GM12878 (cell line): ENCODE measurements around the gene JOSD2. TPM values are rescaled to one million over a fixed set of nuclear protein-coding genes. Genes with fewer than 3 reads are reported as not detected.
A peak's percentile ranks its signal among the peaks of the same experiment; 100 is the strongest.

ENCODE experiments used
- ATAC-seq: fragments of 200-7000 bp; cut with Tn5 transposase; 3 replicates; pipeline ENCODE4 v1.9.1; 2020; ENCODE audit warnings: mild to moderate bottlenecking, moderate library complexity
- BruUV-seq: library from RNA; stranded (reverse); fragments of 400-500 nt; replicated peaks from 2 replicates; lab custom pipeline; 2021; lab: Mats Ljungman, UMichigan
- CTCF ChIA-PET: fragments of 300-600 bp; sonication (Branson Sonifier 250); formaldehyde crosslinking; extraction: SDS; loops from one replicate; lab custom pipeline; 2021; ENCODE audit warnings: inconsistent platforms; lab: Yijun Ruan, JAX
- POLR2A ChIA-PET: fragments of 350-600 bp; formaldehyde crosslinking; extraction: SDS; loops from one replicate; lab custom pipeline; 2021; ENCODE audit warnings: inconsistent platforms; lab: Charles Lee
- RAD21 ChIA-PET: fragments of 300-600 bp; sonication (Branson Sonifier 250); formaldehyde crosslinking; loops from one replicate; lab custom pipeline; 2023; ENCODE audit warnings: antibody characterized with exemption; ENCODE audit not compliant: unreplicated experiment; lab: Charles Lee
- SMC1A ChIA-PET: fragments of 300-600 bp; sonication (Branson Sonifier 250); formaldehyde crosslinking; loops from one replicate; lab custom pipeline; 2023; ENCODE audit not compliant: unreplicated experiment, uncharacterized antibody; lab: Charles Lee
- DNase-seq: peaks from one replicate; pipeline ENCODE4 v3.0.0-alpha.2; 2011; ENCODE audit warnings: low read depth, low spot score
- FAIRE-seq: peaks from 3 replicates; lab custom pipeline; 2011; peaks lifted over from hg19 to GRCh38; lab: Jason Lieb, UNC
- H2AFZ ChIP-seq: 2 replicates; pipeline ENCODE4 v1.6.0; 2011; ENCODE audit warnings: low read depth, low read length, control low read depth; ENCODE audit not compliant: control insufficient read depth
- H3K27ac ChIP-seq: 2 replicates; pipeline ENCODE4 v1.5.1; 2011; ENCODE audit warnings: control low read depth; ENCODE audit not compliant: control insufficient read depth, insufficient read depth
- H3K27me3 ChIP-seq, 2 experiments: replicated peaks in 1 of 2; 2 replicates each; pipeline versions ENCODE4 v1.6.0 to v1.6.1; 2011; ENCODE audit warnings: low read length in 1 of 2; ENCODE audit not compliant: control insufficient read depth in 2 of 2, insufficient read depth in 2 of 2
- H3K36me3 ChIP-seq, 2 experiments: 2 replicates each; pipeline ENCODE4 v1.5.1; 2011; ENCODE audit warnings: low read length in 1 of 2; ENCODE audit not compliant: control insufficient read depth in 2 of 2, insufficient read depth in 2 of 2
- H3K4me1 ChIP-seq: 2 replicates; pipeline ENCODE4 v1.6.1; 2011; ENCODE audit warnings: mild to moderate bottlenecking, low read length, moderate library complexity, mixed read lengths; ENCODE audit not compliant: control insufficient read depth, insufficient read depth
- H3K4me2 ChIP-seq: 2 replicates; pipeline ENCODE4 v1.6.0; 2011; ENCODE audit warnings: control low read depth; ENCODE audit not compliant: control insufficient read depth, insufficient read depth
- H3K4me3 ChIP-seq: fragments of 200-600 bp; sonication (generic); 2 replicates; pipeline ENCODE4 v1.5.1; 2016
- H3K79me2 ChIP-seq: 2 replicates; pipeline ENCODE4 v1.6.0; 2011; ENCODE audit warnings: low read length; ENCODE audit not compliant: control insufficient read depth, insufficient read depth
- H3K9ac ChIP-seq: 2 replicates; pipeline ENCODE4 v1.8.0; 2011; ENCODE audit warnings: low read length, control low read depth, mixed read lengths; ENCODE audit not compliant: control insufficient read depth, insufficient read depth
- H3K9me3 ChIP-seq: replicated peaks from 3 replicates; pipeline ENCODE4 v1.5.1; 2011; ENCODE audit warnings: mild to moderate bottlenecking, low read length; ENCODE audit not compliant: control insufficient read depth, insufficient read depth
- H4K20me1 ChIP-seq: 2 replicates; pipeline ENCODE4 v1.6.0; 2011; ENCODE audit not compliant: control insufficient read depth, insufficient read depth
- ASH2L ChIP-seq: fragments of 300-600, 200-600 bp; sonication (generic); IDR thresholded peaks from 2 replicates; pipeline ENCODE4 v1.6.1; 2017; ENCODE audit warnings: low read depth, mild to moderate bottlenecking, borderline replicate concordance
- CBX5 ChIP-seq: sonication (generic); IDR thresholded peaks from 2 replicates; pipeline ENCODE4 v1.6.1; 2016; ENCODE audit warnings: low read depth, moderate library complexity, mild to moderate bottlenecking, inconsistent platforms
- CHD2 ChIP-seq: IDR thresholded peaks from 2 replicates; pipeline ENCODE4 v1.6.1; 2011; ENCODE audit warnings: low read depth, low read length, improper control_type of control experiment, borderline replicate concordance
- KAT2A ChIP-seq: conservative IDR thresholded peaks from 2 replicates; pipeline ENCODE4 v1.6.1; 2011; ENCODE audit warnings: low read depth, low read length; ENCODE audit not compliant: control insufficient read depth
- KDM1A ChIP-seq: fragments of 200-600 bp; sonication (generic); IDR thresholded peaks from 2 replicates; pipeline ENCODE4 v1.6.1; 2016; ENCODE audit warnings: borderline replicate concordance
- MTA3 ChIP-seq: IDR thresholded peaks from 2 replicates; pipeline ENCODE4 v1.6.1; 2012; ENCODE audit warnings: low read length, inconsistent platforms, borderline replicate concordance
- NFIC ChIP-seq: IDR thresholded peaks from 2 replicates; pipeline ENCODE4 v1.6.1; 2012; ENCODE audit warnings: low read depth, mild to moderate bottlenecking, inconsistent platforms, low read length, moderate library complexity
- PAX5 ChIP-seq: IDR thresholded peaks from 2 replicates; pipeline ENCODE4 v1.6.1; 2011; ENCODE audit warnings: low read depth, low read length, borderline replicate concordance
- PML ChIP-seq: IDR thresholded peaks from 2 replicates; pipeline ENCODE4 v1.6.1; 2012; ENCODE audit warnings: low read length, inconsistent platforms
- POLR2A ChIP-seq: IDR thresholded peaks from 2 replicates; pipeline ENCODE4 v1.6.1; 2011; ENCODE audit warnings: low read depth, mild to moderate bottlenecking, low read length
- RCOR1 ChIP-seq: conservative IDR thresholded peaks from 2 replicates; pipeline ENCODE4 v1.6.1; 2012; ENCODE audit warnings: low read depth, low read length, improper control_type of control experiment
- RFX5 ChIP-seq: IDR thresholded peaks from 2 replicates; pipeline ENCODE4 v1.6.1; 2011; ENCODE audit warnings: low read depth, low read length, improper control_type of control experiment
- SMAD1 ChIP-seq: fragments of 450-650 bp; IDR thresholded peaks from 2 replicates; pipeline ENCODE4 v1.6.1; 2018; ENCODE audit warnings: mild to moderate bottlenecking, low read depth; ENCODE audit not compliant: partially characterized antibody
- SMAD5 ChIP-seq: IDR thresholded peaks from 2 replicates; pipeline ENCODE4 v1.6.1; 2016; ENCODE audit warnings: antibody characterized with exemption, low read depth
- SMARCA5 ChIP-seq: fragments of 450-650 bp; IDR thresholded peaks from 2 replicates; pipeline ENCODE4 v1.6.1; 2017; ENCODE audit warnings: mild to moderate bottlenecking
- TCF12 ChIP-seq: IDR thresholded peaks from 2 replicates; pipeline ENCODE4 v1.6.1; 2011; ENCODE audit warnings: low read depth, mild to moderate bottlenecking, low read length
- ZNF217 ChIP-seq: fragments of 450-650 bp; IDR thresholded peaks from 2 replicates; pipeline ENCODE4 v1.6.1; 2017; ENCODE audit warnings: antibody characterized with exemption, mild to moderate bottlenecking
- ZNF622 ChIP-seq: fragments of 450-650 bp; IDR thresholded peaks from 2 replicates; pipeline ENCODE4 v1.6.1; 2017; ENCODE audit warnings: mild to moderate bottlenecking, inconsistent platforms
- WGBS: methylation state at CpG from one replicate; pipeline ENCODE4 v1.1.6; 2016; ENCODE audit warnings: low lambda C conversion rate; ENCODE audit not compliant: insufficient replicate concordance, insufficient coverage; ENCODE audit errors: missing lambda C conversion rate; 5-methylcytosine and 5-hydroxymethylcytosine counted together
- in situ Hi-C: fragments of 300-500 bp; cut with MboI; formaldehyde crosslinking; loops from 9 replicates; pipeline ENCODE4 v1.14.3; 2018; ENCODE audit warnings: mixed read lengths
- intact Hi-C: fragments of 100-400 bp; cut with micrococcal nuclease; formaldehyde crosslinking; loops from one replicate; pipeline ENCODE4 v1.14.2; 2022; ENCODE audit not compliant: unreplicated experiment
- polyA plus RNA-seq, 11 experiments: library from polyadenylated mRNA; depleted of rRNA in 4 of 11; unstranded in 6 of 11; stranded (reverse) in 5 of 11; fragments of >200 nt; fragmentation: Nextera tagmentation in 4 of 11; fragmentation: Illumina TruSeq in 1 of 11; extraction: Ambion mirVana in 4 of 11; extraction: Trizol in 1 of 11; gene quantifications; 1 replicate in 1 of 11; 2 replicates in 10 of 11; pipeline versions ENCODE4 v1.2.1 to v1.2.3, GENCODE V29; 2011 to 2016; ENCODE audit warnings: inconsistent platforms in 2 of 11, missing spikeins in 2 of 11, low read depth in 1 of 11
- total RNA-seq, 4 experiments: library from RNA; depleted of rRNA in 3 of 4; stranded (reverse); fragments of >200 nt in 3 of 4; fragmentation: Illumina TruSeq in 1 of 4; extraction: Trizol in 1 of 4; gene quantifications; 2 replicates each; pipeline versions ENCODE4 v1.2.1 to v1.2.3, GENCODE V29; 2013 to 2021
- TF ChIP-seq, protein P1 (sequence below): IDR thresholded peaks from 2 replicates; pipeline ENCODE4 v1.6.1; 2011; ENCODE audit warnings: low read depth, mild to moderate bottlenecking, low read length, moderate library complexity, borderline replicate concordance; ENCODE audit errors: extremely low read depth

JOSD2 gene
- total and polyA plus RNA-seq, 10 of the 15 experiments (the other 5 are each of a cell fraction or from before 2014, with no cell fraction given): 0.91 to 26.7 (median 13.0) TPM

DNA sequence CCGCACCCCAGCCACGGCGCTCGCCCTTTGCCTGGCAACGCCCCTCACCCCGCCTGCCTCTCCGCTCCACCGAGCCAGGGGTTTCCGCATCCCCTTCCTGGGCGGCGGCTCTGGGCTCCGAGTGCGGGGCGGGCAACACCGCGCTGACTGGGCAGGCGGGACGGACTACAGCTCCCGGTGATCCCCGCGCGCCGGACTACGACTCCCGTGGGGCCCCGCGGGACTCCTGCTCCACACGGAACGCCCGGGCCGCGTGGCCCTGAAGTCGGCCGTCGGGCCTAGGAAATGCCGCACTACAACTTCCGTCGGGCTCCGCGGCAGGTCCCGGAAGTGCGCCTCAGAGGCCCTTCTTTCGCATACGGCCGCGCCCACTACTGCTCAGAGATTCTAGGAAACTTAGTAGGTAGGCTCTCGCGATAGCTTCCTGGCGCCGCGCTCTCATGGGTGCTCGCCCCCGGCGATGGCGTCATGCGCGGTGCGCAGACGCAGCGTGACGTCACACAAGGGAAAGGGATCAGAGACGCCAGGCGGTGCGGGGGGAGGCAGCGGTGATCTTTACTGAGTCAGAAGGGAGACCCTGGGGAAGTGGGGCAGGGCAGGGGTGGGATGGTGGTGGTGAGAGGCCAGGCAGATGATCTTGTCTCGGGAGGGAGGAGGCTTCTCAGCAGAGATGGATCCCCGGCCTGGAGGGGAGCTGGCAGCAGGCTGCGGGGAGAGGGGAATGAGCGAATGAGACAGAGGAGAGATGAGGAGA, at the start of gene JOSD2 (continued):
- TF ChIP-seq TCF12: peak; percentile 19; the same call in 1 of the 2 replicates
- TF ChIP-seq SMARCA5: peak; percentile 40; the same call in 1 of the 2 replicates
- TF ChIP-seq MTA3: no peak; the same call in 1 of the 2 replicates
- no peak for TF ChIP-seq CBX5
- no peak for TF ChIP-seq RFX5
- TF ChIP-seq POLR2A: peak; percentile 76
- TF ChIP-seq PML: 0 out of 2 replicates have a peak, but pooled peaks have one; percentile 20
- TF ChIP-seq PAX5: peak; percentile 3; the same call in 1 of the 2 replicates
- no peak for TF ChIP-seq SMAD5

DNA sequence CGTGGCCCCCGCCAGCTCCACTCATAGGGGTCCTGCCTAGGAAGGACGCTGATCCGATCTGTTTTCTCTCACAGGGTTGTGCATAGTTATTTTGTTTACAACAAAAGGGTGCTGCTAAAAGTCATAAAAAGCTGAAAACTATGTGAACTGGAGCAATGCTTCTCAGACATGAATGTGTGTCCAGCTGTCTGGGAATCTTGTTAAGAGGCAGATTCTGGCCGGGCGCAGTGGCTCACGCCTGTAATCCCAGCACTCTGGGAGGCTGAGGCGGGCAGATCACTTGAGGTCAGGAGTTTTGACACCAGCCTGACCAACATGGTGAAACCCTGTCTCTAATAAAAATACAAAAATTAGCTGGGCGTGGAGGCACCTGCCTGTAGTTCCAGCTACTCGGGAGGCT, 48.6 kb upstream of the JOSD2 start:
- CTCF ChIA-PET: interaction anchor here (1.2 to 8.5 kb wide), 2 partner anchors 21 to 221 kb away, joined by 3 to 117 read pairs; no protein-coding TSS in a partner anchor
- RAD21 ChIA-PET: no interaction called here
- no peak for ATAC-seq
- 16% methylated on average over 10 of the region's 10 CpGs for WGBS
- Histone ChIP-seq H3K4me1 (no peaks in the 10 kb centered on the region; the same call in 1 of the 2 replicates), H3K27me3 (peaks cover 0 to 10% of the 10 kb centered on the region in 2 experiments; a peak in 3 of 4 replicates), H3K79me2 (no peaks in the 10 kb centered on the region), H3K27ac (no peak overlapping the region), H3K4me3 (no peak overlapping the region), H3K9ac (no peak overlapping the region), H2AFZ (no peak overlapping the region), H3K9me3 (no peaks in the 10 kb centered on the region), H3K4me2 (no peak overlapping the region), H3K36me3 (no peaks in the 10 kb centered on the region), H4K20me1 (no peaks in the 10 kb centered on the region)
- intact Hi-C loops (no loop called here), in situ Hi-C loops (no loop called here)
- POLR2A ChIA-PET: no interaction called here
- no peak for DNase-seq
- TF ChIP-seq SMAD1: no peak
- no peak for TF ChIP-seq NFIC
- no peak for TF ChIP-seq KDM1A
- TF ChIP-seq ASH2L: no peak
- TF ChIP-seq, protein P1, sequence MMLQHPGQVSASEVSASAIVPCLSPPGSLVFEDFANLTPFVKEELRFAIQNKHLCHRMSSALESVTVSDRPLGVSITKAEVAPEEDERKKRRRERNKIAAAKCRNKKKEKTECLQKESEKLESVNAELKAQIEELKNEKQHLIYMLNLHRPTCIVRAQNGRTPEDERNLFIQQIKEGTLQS: no peak
- TF ChIP-seq ZNF622: no peak
- no peak for TF ChIP-seq KAT2A
- TF ChIP-seq RCOR1: no peak
- no peak for TF ChIP-seq CHD2
- no peak for TF ChIP-seq ZNF217
- no peak for FAIRE-seq
- BruUV-seq: no TSS peak
- SMC1A ChIA-PET: interaction anchor here (0.7 kb wide), 1 partner anchor 23 kb away, joined by 3 read pairs; no protein-coding TSS in a partner anchor
